Measurements from ENCODE around the gene SORBS1.

SORBS1 gene

DNA sequence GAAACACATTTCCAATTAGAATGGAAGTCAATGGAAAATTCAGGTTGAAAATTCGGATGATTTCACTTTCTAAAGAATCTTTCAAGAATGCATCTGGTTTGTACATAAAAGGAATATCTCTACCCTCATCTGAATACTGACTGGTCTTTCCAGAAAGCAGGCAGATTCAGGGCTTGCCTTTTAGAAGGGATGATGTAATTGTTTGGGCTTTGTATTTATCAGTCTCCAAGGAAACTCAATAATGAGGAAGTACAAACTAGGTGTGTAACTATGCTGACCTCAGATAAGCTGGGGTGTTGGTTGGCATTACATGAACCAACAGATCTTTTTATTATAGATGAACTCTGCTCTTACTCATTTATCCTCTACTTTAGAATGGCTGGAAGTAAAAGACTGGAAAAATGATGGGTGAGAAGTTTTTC is 294.5 kb downstream of the SORBS1 start:
- DNase-seq (ENCODE audit: low spot score) = no peak

DNA sequence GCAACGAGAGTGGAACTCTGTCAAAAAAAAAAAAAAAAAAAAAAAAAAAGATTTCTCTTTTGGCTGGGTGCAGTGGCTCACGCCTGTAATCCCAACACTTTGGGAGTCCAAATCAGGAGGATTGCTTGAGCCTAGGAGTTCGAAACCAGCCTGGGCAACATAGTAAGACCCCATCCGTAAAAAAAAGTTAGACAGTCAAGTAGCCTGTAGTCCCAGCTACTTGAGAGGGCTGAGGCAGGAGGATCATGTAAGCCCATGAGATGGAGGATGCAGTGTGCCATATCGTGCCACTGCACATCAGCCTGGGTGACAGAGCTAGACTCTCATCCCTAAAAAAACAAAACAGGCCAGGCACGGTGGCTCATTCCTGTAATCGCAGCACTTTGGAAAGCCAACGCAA is 295.6 kb downstream of the SORBS1 start:
- DNase-seq (ENCODE audit: low spot score) = no peak

DNA sequence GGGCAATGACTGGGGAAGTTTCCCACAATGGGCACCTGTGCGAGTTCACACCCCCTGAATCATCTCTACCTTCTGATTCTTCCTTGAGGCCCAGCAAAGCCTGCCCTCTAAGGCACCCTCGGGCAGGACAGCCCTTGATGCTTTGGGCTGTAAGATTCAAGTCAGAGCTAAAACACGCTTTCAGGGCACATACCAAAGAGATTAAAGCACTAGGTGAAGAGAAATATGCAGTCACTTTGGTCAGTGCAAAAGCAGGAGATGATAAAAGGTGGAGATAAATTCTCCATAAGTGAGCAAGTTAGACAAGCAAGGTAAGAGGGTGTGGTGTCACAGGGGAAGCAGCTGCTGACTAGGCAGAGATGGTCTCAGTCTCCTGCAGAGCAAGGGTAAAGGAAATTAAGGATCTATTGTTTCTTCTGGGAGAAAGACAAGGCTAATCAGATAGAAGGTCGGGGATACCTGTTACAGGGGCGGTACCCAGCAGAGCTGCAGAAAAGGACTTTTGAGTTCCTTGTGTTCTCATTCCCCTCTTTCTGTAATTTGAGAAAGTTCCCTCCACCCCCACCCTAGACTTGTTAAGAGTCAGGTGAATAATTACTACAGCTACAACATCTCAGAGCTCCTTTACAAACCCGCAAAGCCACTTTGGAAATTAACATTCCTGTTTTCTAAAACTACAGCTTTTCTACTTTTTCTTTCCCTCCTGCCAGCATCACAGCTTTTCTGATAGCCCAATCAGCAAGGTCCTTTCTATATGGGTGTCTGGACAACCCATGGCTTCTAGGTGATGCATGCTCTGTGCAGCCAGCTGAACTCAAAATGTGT is 296.7 kb downstream of the SORBS1 start:
- no peak for DNase-seq (ENCODE audit: low spot score)

DNA sequence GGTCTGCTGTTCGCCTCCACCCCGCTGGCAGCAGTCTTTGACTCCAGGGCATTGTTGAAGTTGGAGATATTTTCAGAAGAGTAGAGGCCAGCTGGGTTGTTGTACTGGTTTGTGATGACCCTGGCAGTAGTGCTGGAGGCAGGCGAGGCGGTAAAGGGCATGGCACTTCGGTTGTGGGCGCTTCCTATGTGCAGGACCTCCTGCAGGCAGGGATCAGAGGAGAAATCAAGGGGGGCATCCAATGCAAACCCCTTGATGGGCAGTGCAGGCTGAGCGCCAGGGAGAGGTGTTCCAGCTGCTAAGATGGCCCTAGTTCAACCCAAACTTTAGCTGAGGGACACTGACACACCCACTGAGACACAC is 297.3 kb downstream of the SORBS1 start:
- DNase-seq (ENCODE audit: low spot score) = no peak

DNA sequence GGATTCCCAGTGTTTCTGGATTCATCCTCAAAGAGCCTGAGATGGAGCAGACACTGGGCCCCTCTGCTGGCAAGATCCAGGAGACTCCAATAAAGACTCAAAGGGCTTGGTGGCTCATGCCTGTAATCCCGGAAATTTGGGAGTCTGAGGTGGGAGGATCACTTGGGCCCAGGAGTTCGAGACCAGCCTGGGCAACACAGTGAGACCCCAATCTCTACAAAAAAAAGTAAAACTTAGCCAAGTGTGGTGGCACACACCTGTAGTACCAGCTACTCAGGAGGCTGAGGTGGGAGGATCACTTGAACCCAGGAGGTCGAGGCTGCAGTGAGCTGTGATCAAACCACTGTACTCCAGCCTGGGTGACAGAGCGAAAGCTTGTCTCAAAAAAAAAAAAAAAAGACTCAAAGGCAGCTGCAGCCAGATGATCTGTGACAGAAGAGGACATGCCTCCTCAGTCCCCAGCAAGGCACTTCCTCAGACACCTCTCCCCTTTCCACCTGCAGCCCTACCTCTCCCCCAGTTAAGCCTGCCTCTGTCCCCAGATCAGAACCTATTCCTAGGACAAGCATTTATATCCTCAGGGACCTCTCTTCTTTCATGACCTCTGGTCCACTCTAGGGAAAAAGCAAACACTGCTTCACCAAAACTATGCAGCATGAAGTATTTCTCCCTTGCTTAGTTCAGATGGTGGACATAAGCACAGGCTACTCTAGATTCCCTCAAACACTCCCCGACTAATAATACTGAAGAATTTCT is 298.2 kb downstream of the SORBS1 start:
- DNase-seq (ENCODE audit: low spot score) = no peak

DNA sequence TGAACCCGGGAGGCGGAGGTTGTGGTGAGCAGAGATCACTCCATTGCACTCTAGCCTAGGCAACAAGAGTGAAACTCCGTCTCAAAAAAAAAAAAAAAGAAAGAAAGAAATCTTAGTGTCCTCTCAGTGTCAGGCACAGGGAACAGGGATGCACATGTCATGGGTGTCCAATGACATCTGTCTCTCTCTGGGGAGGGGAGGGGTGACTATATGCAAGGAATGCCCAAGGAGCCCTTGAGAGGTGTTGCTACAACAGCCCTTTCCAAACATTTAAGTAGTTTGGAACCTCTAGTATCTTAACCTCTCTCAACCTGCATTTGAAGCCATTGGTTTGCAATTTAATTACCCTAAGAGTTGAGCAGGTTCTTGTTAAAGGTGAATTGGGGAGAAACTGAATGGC is 299.2 kb downstream of the SORBS1 start:
- DNase-seq (ENCODE audit: low spot score) = no peak
